Mesendoderm (in vitro differentiated cells): ENCODE measurements around the gene OAF.
"Not testable (repeated sequence)": the region's sequence is repeated elsewhere in the genome, so short reads cannot be mapped to it uniquely, and the experiment has no call there.

Experiments
- DNase-seq: peaks from one replicate; pipeline ENCODE4 v3.0.0; 2013
- H2AK5ac ChIP-seq: 2 replicates; pipeline ENCODE4 v1.6.1; 2013; ENCODE audit warnings: low read length, inconsistent platforms
- H2BK120ac ChIP-seq: 2 replicates; pipeline ENCODE4 v1.6.1; 2013; ENCODE audit warnings: low read depth, mild to moderate bottlenecking, low read length, moderate library complexity, mixed read lengths
- H2BK15ac ChIP-seq: replicated peaks from 2 replicates; pipeline ENCODE4 v1.6.1; 2013; ENCODE audit warnings: low read depth, mild to moderate bottlenecking, moderate library complexity
- H2BK5ac ChIP-seq: 2 replicates; pipeline ENCODE4 v1.6.1; 2013; ENCODE audit warnings: low read length, inconsistent platforms
- H3K18ac ChIP-seq: 2 replicates; pipeline ENCODE4 v1.6.1; 2013; ENCODE audit warnings: mild to moderate bottlenecking, low read length, mixed read lengths
- H3K23ac ChIP-seq: one replicate; pipeline ENCODE4 v1.6.1; 2013; ENCODE audit warnings: low read length
- H3K27ac ChIP-seq: 2 replicates; pipeline ENCODE4 v1.5.1; 2013; ENCODE audit warnings: low read depth, mild to moderate bottlenecking, inconsistent platforms, low read length, moderate library complexity
- H3K27me3 ChIP-seq: 2 replicates; pipeline ENCODE4 v1.6.1; 2013; ENCODE audit warnings: low read length, control low read depth, mild to moderate bottlenecking, inconsistent platforms; ENCODE audit not compliant: insufficient read depth, poor library complexity
- H3K36me3 ChIP-seq: 2 replicates; pipeline ENCODE4 v1.6.1; 2013; ENCODE audit warnings: low read length, inconsistent platforms; ENCODE audit not compliant: control insufficient read depth, insufficient read depth
- H3K4ac ChIP-seq: one replicate; pipeline ENCODE4 v1.6.1; 2013; ENCODE audit warnings: low read depth, mild to moderate bottlenecking, low read length, moderate library complexity
- H3K4me1 ChIP-seq: 2 replicates; pipeline ENCODE4 v1.6.1; 2013; ENCODE audit warnings: low read depth, low read length, inconsistent platforms; ENCODE audit not compliant: control insufficient read depth
- H3K4me2 ChIP-seq: 2 replicates; pipeline ENCODE4 v1.6.1; 2013; ENCODE audit warnings: low read length
- H3K4me3 ChIP-seq: 2 replicates; pipeline ENCODE4 v1.5.1; 2013; ENCODE audit warnings: mild to moderate bottlenecking, low read length
- H3K56ac ChIP-seq: one replicate; pipeline ENCODE4 v1.6.1; 2013; ENCODE audit warnings: low read length
- H3K79me1 ChIP-seq: 2 replicates; pipeline ENCODE4 v1.6.1; 2013; ENCODE audit warnings: low read length, inconsistent platforms
- H3K79me2 ChIP-seq: 2 replicates; pipeline ENCODE4 v1.6.1; 2013; ENCODE audit warnings: mild to moderate bottlenecking, low read length; ENCODE audit not compliant: control insufficient read depth, insufficient read depth
- H3K9ac ChIP-seq: 2 replicates; pipeline ENCODE4 v1.6.1; 2013; ENCODE audit warnings: low read length, inconsistent platforms
- H4K5ac ChIP-seq: one replicate; pipeline ENCODE4 v1.6.1; 2013; ENCODE audit warnings: low read length
- H4K8ac ChIP-seq: one replicate; pipeline ENCODE4 v1.6.1; 2013; ENCODE audit warnings: low read depth, mild to moderate bottlenecking, control low read depth, low read length, moderate library complexity
- WGBS: extraction: QIAGEN DNeasy Blood & Tissue Kit; methylation state at CpG from one replicate; pipeline ENCODE4 v1.1.7; 2013; ENCODE audit warnings: low lambda C conversion rate, missing lambda C conversion rate; ENCODE audit not compliant: insufficient coverage; ENCODE audit errors: extremely low coverage; 5-methylcytosine and 5-hydroxymethylcytosine counted together

Gene OAF

DNA sequence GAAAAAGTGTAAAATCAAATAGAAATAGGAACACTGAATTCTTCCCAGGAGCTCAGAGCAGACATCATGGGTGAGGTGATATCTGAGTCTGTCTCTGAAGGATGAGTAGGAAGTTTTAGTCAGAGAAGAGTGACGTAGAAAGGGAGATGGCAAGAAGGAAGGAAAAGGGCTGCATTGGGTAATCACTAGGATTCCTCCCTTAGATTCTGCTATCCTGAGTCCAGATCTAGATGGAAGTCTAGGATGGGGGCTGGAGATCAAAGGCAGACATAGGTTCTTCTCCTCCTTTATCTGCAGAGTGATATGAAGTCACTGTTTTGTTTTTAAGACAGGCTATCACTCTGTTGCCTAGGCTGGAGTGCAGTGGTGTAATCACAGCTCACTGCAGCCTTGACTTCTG lies 59.6 kb downstream of the OAF start:
- Histone ChIP-seq H3K36me3 (no peaks in the 10 kb centered on the region), H3K4me2 (no peak overlapping the region), H3K9ac (no peak overlapping the region), H3K23ac (no peak overlapping the region), H2AK5ac (no peak overlapping the region), H3K56ac (no peak overlapping the region), H3K27me3 (no peaks in the 10 kb centered on the region), H2BK15ac (no peak overlapping the region), H3K79me2 (no peaks in the 10 kb centered on the region), H3K18ac (no peak overlapping the region), H2BK120ac (no peak overlapping the region), H4K8ac (no peak overlapping the region), H3K79me1 (no peaks in the 10 kb centered on the region), H3K4ac (no peak overlapping the region), H4K5ac (no peak overlapping the region), H3K4me3 (no peak overlapping the region), H2BK5ac (no peak overlapping the region), H3K27ac (no peak overlapping the region), H3K4me1 (no peaks in the 10 kb centered on the region)
- no CpG with 5 or more reads among the region's 1 CpG for WGBS
- no peak for DNase-seq

GRCh38 chr11:120271672-120272071 lies 60.8 kb downstream of the OAF start:
- H3K9ac ChIP-seq: no peak overlapping the region
- H3K56ac ChIP-seq: no peak overlapping the region
- no peak overlapping the region for H3K18ac ChIP-seq
- H3K4me3 ChIP-seq: no peak overlapping the region
- H3K23ac ChIP-seq: no peak overlapping the region
- no peak overlapping the region for H2BK120ac ChIP-seq
- no peak overlapping the region for H3K27ac ChIP-seq
- no peak overlapping the region for H2AK5ac ChIP-seq
- H3K36me3 ChIP-seq: no peaks in the 10 kb centered on the region
- no CpG with 5 or more reads among the region's 5 CpGs for WGBS
- H3K4ac ChIP-seq: no peak overlapping the region
- H3K79me1 ChIP-seq: no peaks in the 10 kb centered on the region
- H4K8ac ChIP-seq: no peak overlapping the region
- H2BK15ac ChIP-seq: no peak overlapping the region
- no peaks in the 10 kb centered on the region for H3K27me3 ChIP-seq
- no peaks in the 10 kb centered on the region for H3K4me1 ChIP-seq
- DNase-seq: no peak
- H4K5ac ChIP-seq: no peak overlapping the region
- H3K79me2 ChIP-seq: no peaks in the 10 kb centered on the region
- no peak overlapping the region for H3K4me2 ChIP-seq
- no peak overlapping the region for H2BK5ac ChIP-seq

DNA sequence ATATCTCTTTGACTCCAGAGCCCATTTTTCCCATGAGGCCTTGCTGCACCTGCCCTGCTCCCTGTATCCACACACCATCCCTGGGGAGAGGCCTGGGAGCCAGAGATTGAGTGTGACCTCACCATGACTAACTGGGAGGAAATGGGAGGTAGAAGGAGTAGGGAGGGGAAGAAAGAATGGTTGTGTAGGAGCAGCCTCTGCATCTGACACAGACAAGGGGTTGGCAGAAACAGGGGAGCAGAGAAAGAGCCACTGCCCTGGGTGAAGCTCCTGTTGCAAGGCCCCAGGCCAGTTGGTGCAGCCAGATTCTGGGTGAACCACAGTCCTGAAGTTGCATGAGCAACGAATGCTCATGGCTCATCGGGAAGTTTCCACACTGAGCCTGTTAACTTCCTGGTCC lies 61.5 kb downstream of the OAF start:
- Histone ChIP-seq H3K56ac (no peak overlapping the region), H3K27ac (no peak overlapping the region), H4K5ac (no peak overlapping the region), H3K79me2 (no peaks in the 10 kb centered on the region), H3K4ac (no peak overlapping the region), H3K9ac (no peak overlapping the region), H3K23ac (no peak overlapping the region), H3K4me1 (no peaks in the 10 kb centered on the region), H3K27me3 (no peaks in the 10 kb centered on the region), H3K36me3 (no peaks in the 10 kb centered on the region), H3K4me3 (no peak overlapping the region), H3K18ac (no peak overlapping the region), H3K79me1 (no peaks in the 10 kb centered on the region), H2BK120ac (no peak overlapping the region), H2BK5ac (no peak overlapping the region), H3K4me2 (no peak overlapping the region), H2AK5ac (no peak overlapping the region), H2BK15ac (no peak overlapping the region), H4K8ac (no peak overlapping the region)
- no CpG with 5 or more reads among the region's 2 CpGs for WGBS
- DNase-seq: no peak

GRCh38 chr11:120273432-120273831 lies 62.6 kb downstream of the OAF start:
- Histone ChIP-seq H3K4me2 (no peak overlapping the region), H3K4me1 (no peaks in the 10 kb centered on the region), H3K27me3 (no peaks in the 10 kb centered on the region), H3K4ac (no peak overlapping the region), H2AK5ac (no peak overlapping the region), H4K8ac (no peak overlapping the region), H2BK120ac (no peak overlapping the region), H2BK15ac (no peak overlapping the region), H3K36me3 (no peaks in the 10 kb centered on the region), H4K5ac (no peak overlapping the region), H3K23ac (no peak overlapping the region), H3K79me2 (no peaks in the 10 kb centered on the region), H3K56ac (no peak overlapping the region), H3K4me3 (no peak overlapping the region), H3K18ac (no peak overlapping the region), H3K9ac (no peak overlapping the region), H3K79me1 (no peaks in the 10 kb centered on the region), H3K27ac (no peak overlapping the region), H2BK5ac (no peak overlapping the region)
- WGBS: no CpG with 5 or more reads among the region's 2 CpGs
- no peak for DNase-seq

DNA sequence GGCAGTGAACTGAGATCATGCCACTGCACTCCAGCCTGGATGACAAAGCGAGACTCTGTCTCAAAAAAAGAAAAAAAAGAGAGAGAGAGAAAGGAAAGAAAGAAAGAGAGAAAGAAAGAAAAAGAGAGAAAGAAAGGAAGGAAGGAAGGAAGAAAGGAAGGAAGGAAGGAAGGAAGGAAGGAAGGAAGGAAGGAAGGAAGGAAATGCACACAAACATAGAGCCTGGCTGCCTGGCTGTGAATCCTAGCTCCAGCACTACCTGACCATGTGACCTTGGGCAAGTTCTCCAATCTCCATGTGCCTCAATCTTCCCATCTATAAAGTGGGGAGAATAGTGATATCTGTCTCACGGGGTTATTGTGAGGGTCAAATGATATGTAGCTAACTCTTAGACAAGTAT lies 63.1 kb downstream of the OAF start:
- not testable (repeated sequence) for DNase-seq, H3K4me3 ChIP-seq, H2BK15ac ChIP-seq, H3K4me1 ChIP-seq, H3K9ac ChIP-seq, H4K8ac ChIP-seq, H3K79me2 ChIP-seq, H3K36me3 ChIP-seq, H2BK5ac ChIP-seq, H3K56ac ChIP-seq, H3K18ac ChIP-seq, H2AK5ac ChIP-seq, H3K27me3 ChIP-seq, H3K27ac ChIP-seq, H3K23ac ChIP-seq, H3K4ac ChIP-seq, H4K5ac ChIP-seq, H3K79me1 ChIP-seq, H3K4me2 ChIP-seq, H2BK120ac ChIP-seq
- WGBS: no CpG with 5 or more reads among the region's 2 CpGs

GRCh38 chr11:120279502-120279901 lies 68.7 kb downstream of the OAF start:
- Histone ChIP-seq H2BK5ac (no peak overlapping the region), H3K56ac (no peak overlapping the region), H2BK15ac (no peak overlapping the region), H3K9ac (no peak overlapping the region), H3K27me3 (no peaks in the 10 kb centered on the region), H2BK120ac (no peak overlapping the region), H3K23ac (no peak overlapping the region), H3K79me2 (no peaks in the 10 kb centered on the region), H3K18ac (no peak overlapping the region), H3K4me2 (no peak overlapping the region), H4K5ac (no peak overlapping the region), H2AK5ac (no peak overlapping the region), H3K27ac (no peak overlapping the region), H3K4me1 (no peaks in the 10 kb centered on the region), H3K36me3 (no peaks in the 10 kb centered on the region), H3K4ac (no peak overlapping the region), H4K8ac (no peak overlapping the region), H3K4me3 (no peak overlapping the region), H3K79me1 (no peaks in the 10 kb centered on the region)
- DNase-seq: no peak
- no CpG with 5 or more reads among the region's 5 CpGs for WGBS
